Esophagus mucosa (tissue), 1 donor: ENCODE measurements around the gene SETD6. TPM values are rescaled to one million over a fixed set of nuclear protein-coding genes. Genes with fewer than 3 reads are reported as not detected.
"Not testable (repeated sequence)": the region's sequence is repeated elsewhere in the genome, so short reads cannot be mapped to it uniquely, and the experiment has no call there.

Source experiments
- ATAC-seq: fragments of 200-7000 bp; cut with Tn5 transposase; one replicate; pipeline ENCODE4 v1.9.1; 2020
- total RNA-seq: library from RNA; stranded (reverse); gene quantifications from one replicate; pipeline ENCODE4 v1.2.4, GENCODE V29; 2023
- donor health status: DM: yes; HTN: yes; CAD: no.

The SETD6 gene, protein sequence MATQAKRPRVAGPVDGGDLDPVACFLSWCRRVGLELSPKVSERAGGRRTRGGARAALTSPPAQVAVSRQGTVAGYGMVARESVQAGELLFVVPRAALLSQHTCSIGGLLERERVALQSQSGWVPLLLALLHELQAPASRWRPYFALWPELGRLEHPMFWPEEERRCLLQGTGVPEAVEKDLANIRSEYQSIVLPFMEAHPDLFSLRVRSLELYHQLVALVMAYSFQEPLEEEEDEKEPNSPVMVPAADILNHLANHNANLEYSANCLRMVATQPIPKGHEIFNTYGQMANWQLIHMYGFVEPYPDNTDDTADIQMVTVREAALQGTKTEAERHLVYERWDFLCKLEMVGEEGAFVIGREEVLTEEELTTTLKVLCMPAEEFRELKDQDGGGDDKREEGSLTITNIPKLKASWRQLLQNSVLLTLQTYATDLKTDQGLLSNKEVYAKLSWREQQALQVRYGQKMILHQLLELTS
- 11.7 TPM for total RNA-seq

DNA sequence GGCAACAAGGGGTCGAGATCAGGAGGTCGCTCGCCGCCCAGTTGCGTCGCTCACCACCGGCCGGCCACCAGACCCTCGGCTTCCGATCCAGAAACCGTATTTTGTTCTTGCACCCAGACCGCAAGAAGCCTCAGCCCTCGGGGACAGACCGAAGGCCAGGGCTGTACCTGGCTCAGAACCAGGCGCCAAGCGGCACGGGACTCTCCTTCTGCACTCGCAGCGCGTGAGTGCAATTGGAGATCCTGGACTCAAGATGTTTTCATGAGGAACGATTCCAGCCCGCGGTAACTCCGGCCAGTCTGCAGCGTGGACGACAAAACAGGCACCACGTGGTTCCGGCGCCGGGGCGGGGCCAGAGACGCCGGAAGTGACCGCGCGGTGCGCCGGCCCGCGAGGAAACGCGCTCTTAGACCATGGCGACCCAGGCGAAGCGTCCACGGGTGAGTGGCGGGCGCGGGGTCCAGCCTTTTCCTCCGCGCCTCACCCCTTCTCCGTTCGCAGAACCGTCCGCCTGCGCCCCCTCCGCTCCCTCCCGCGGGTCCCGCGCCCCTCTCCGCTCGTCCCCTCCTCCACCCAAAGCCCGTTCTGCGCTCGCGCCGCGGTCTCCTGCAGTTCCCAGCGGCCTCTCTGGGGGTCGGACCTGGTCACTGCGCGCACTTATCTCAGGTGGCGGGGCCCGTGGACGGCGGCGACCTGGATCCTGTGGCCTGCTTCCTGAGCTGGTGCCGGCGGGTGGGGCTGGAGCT, at the start of gene SETD6:
Gene SETD6, plus strand, starts transcription at position 393 of the 746 bp plus-strand sequence. Its CDS starts 21 bp downstream, at position 414.
- ATAC-seq, result peak; percentile 79

- no peak for ATAC-seq
Observed at GRCh38 chr16:58465817-58466216, 49.5 kb upstream of the SETD6 start.

DNA sequence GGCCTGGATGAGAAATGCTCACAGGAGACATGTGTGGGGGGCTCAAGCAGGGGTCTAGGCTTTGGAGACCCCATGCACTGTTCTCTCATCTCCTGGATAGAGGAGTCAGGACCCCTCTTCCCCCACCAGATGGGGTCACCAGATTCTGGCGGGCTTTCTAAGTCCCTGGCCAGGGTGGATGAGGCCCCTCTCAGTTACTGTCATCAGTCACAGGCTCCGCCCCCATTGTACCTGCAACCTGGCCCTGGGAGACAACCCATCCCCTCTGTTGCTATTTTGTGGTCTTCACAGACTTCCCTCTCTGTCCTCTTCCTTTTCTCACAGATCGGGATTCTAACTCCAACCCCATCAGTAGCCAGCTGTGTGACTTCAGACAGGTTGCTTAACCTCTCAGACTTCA, 48.9 kb upstream of the SETD6 start:
- no peak for ATAC-seq

- no peak for ATAC-seq
Observed at GRCh38 chr16:58467905-58468304, 47.4 kb upstream of the SETD6 start.

GRCh38 chr16:58471209-58471975, 43.9 kb upstream of the SETD6 start:
- ATAC-seq, result no peak

DNA sequence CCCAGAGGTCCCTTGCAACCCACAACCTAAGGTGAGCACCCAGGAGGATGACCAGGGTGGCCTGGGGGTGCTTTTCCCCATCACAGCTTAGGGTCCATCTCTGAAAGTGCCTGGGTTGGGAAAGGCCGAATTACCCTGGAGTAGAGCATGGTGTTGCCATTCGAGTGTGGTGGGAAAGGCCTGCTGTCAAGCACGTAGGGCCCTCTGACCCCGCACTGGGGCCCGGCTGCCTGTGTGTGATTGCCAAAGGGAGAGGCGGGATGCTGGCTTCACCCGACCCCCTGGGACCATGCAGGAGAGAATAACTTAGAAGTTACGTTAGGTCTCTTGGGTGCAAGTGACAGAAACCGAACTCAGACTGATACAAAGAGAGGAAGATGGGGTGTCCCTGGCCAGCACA, 43.1 kb upstream of the SETD6 start:
- no peak for ATAC-seq

GRCh38 chr16:58472827-58473226, 42.5 kb upstream of the SETD6 start:
- no peak for ATAC-seq

DNA sequence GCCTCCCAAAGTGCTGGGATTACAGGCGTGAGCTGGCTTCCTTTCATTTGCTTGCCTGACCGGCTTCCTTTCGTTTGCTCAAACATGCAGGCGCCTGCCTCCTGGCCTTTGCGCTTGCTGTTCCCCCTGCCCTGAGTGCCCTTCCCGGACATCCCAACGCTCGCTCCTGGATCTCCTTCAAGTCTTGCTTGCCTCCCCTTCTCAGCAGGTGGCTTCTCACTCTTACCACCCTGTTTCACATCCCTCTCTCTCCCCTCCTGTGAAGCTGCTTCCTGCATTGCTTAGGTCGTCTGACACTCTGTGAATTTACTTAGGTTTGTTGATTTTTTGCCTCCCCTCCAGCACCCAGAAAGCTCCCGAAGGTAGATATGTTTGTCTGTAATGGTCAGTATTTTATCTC, 41.0 kb upstream of the SETD6 start:
- ATAC-seq, result no peak

DNA sequence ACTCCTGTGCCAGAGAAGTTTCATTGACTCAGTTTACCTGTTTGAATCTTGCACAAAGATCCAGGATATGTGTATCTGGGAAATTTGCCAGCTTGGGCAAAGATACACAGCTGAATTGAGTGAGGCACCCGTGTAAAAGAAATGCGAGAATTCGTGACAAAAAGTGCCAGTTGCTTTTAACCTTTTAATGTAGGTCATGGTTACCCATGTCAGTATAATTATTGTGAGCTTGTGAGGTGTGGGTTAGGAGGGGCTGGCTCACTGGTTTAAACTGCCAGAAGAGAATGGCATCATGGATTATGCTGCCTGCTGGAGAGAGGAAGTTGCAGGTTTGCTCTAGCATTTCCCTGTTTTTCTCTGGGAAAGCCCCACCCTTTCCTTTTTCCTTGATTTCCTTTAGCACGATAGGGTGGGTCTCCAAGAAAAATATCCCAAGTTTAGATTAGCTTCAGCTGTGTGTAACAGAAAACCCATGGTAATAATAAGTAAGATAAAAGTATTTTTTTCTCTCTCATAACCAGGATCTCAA, 40.2 kb upstream of the SETD6 start:
- no peak for ATAC-seq

- no peak for ATAC-seq
Observed at GRCh38 chr16:58476791-58477190, 38.5 kb upstream of the SETD6 start.

DNA sequence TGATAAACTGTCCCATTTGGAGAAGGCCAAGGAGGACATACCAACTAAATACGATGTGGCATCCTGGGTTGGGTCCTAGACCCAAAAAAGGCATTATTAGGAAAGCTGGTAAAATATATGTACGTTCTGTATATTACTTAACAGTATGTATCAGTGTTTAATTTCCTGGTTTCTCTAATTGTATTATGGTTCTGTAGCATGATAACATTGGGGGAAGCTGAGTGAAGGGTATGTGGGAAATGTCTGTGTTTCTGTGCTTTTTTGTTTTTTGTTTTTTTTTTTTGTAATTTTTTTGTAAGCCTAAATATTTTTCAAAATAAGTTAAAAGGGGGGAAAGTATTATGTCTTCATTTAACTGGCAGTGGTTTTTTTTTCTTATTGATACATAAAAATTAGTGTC, 36.9 kb upstream of the SETD6 start:
- ATAC-seq, result no peak

- ATAC-seq, result no peak
Observed at GRCh38 chr16:58481226-58481869, 34.0 kb upstream of the SETD6 start.

- ATAC-seq, result peak; percentile 25
Observed at GRCh38 chr16:58481931-58482330, 33.4 kb upstream of the SETD6 start.

DNA sequence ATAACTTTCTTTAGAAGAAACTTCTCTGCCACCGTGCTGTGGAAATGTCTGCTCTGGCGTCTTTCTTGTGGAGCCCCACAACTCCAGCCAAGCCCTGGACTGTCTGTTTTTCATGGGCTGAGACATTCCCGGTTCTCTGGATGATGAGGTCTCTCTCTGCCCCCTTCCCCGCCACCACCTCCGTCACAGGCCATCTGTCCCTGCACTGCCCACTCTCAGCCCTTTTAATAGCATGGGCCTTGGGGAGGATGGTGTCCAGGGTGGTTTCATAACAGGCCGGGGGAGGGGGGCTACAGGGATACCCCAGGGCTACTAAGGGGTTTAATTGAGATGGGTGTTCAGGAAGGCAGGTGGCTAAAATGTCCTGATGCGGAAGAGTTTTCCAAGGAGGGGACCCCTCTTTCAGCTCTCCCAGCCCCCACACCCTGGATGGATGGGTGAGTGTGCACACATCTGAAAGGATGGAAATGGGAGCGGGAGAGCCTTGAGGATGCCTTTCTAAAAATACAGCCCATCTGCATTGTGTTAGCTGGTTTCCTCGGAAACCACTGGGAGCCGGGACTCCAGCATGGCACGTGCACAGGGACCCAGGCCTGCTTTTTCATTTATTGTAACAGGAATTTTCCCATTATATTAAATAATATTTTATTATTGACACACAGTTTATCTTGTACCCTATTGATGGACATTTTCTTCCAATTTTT, 30.0 kb upstream of the SETD6 start:
- ATAC-seq, result no peak

GRCh38 chr16:58487566-58488351, 27.6 kb upstream of the SETD6 start:
- ATAC-seq, result peak; percentile 88

DNA sequence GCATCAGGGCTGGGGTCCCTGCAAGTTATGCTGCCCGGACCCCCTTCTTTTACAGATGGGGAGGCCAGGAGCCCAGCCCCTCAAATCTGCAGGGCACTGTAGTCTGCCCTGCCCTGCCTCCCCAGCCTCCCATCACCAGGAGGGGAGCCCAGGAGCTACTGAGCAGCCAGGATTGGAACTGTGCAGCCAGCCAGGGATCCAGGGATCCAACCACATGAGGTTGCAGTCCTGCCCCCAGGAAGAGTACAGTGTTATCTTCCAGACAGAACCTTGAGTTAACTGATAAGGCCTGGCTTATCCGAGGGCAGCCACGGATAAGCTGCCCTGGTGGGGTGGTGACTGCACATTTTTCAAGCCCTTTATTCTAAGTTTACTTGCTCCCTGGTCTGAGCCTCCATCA, 26.8 kb upstream of the SETD6 start:
- no peak for ATAC-seq

DNA sequence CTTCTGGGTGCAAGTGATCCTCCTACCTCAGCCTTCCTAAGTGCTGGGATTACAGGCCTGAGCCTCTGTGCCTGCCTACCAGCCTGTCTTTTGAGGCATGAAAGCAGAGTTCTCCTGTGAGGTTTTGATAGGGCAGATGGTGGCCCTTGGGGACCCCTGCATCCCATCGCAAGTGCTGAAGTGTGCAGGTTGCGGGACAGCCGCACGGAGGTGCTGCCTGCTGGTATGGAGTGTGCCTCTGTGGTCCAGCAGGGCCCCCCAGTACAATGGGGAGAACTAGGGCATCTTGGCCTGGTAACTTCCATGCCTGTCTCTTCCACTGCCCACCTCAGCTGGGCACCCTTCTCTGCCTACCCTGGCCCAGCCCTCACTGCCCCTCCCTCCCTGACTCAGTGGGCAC, 25.3 kb upstream of the SETD6 start:
- no peak for ATAC-seq

DNA sequence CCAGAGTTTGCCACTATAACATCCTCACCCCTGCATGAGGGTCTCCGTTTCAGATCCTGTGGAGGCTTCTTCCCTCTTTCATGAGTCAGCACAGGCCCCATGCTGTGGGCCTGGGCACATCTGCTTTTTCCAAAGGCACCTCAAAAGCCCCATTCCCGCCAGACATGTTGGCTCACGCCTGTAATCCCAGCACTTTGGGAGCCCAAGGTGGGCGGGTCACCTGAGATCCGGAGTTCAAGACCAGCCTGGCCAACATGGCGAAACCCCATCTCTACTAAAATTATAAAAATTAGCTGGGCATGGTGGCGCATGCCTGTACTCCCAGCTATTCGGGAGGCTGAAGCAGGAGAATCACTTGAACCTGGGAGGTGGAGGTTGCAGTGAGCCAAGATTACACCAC, 24.8 kb upstream of the SETD6 start:
- ATAC-seq, result not testable (repeated sequence)

- no peak for ATAC-seq
Observed at GRCh38 chr16:58492066-58492465, 23.3 kb upstream of the SETD6 start.

DNA sequence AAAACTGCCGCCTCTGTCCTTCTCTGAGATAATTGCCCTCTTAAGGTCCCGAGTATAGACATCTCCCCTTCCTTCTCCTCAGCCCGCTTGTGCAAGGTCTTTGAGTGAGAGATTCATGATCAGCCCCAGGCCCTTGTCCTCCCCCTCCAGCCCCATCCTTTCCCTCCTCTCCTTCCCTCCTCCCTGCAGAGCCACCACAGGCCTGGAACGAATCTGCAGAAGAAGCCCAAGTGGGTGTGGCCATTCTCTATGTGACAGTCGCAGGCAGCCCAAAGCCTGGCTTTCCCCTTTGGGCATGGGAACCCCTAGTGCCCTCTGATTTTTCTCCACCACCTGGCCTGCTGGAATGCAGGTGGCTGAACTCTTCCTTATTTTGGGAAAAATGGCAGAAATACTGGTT, 22.6 kb upstream of the SETD6 start:
- no peak for ATAC-seq
